Fibroblast of mammary gland (primary cell): ENCODE data around the gene COPZ1.

Experiments
- DNase-seq: peaks from one replicate; pipeline ENCODE4 v3.0.0-alpha.2; 2010; ENCODE audit warnings: low read depth
- H3K4me3 ChIP-seq: 2 replicates; pipeline ENCODE4 v1.5.1; 2011; ENCODE audit warnings: low read depth, mild to moderate bottlenecking, low read length, moderate library complexity; ENCODE audit not compliant: control insufficient read depth
- CTCF ChIP-seq: conservative IDR thresholded peaks from 2 replicates; pipeline ENCODE4 v1.5.1; 2011; ENCODE audit warnings: low read depth, low read length, inconsistent platforms; ENCODE audit not compliant: control insufficient read depth, insufficient read depth

Gene COPZ1

GRCh38 chr12:54392485-54393206 is 67.7 kb downstream of the COPZ1 start:
- H3K4me3 ChIP-seq = no peak overlapping the region
- DNase-seq = no peak
- TF ChIP-seq CTCF = no peak

GRCh38 chr12:54393207-54393609 is 68.3 kb downstream of the COPZ1 start:
- TF ChIP-seq CTCF = no peak
- no peak for DNase-seq
- no peak overlapping the region for H3K4me3 ChIP-seq

GRCh38 chr12:54393743-54394142 is 68.8 kb downstream of the COPZ1 start:
- no peak for TF ChIP-seq CTCF
- no peak for DNase-seq
- no peak overlapping the region for H3K4me3 ChIP-seq

- peak; percentile 62 for DNase-seq
- peak; percentile 69 for TF ChIP-seq CTCF
- H3K4me3 ChIP-seq = no peak overlapping the region
Measured at GRCh38 chr12:54394281-54394719, 69.4 kb downstream of the COPZ1 start.

GRCh38 chr12:54394986-54395385 is 70.1 kb downstream of the COPZ1 start:
- TF ChIP-seq CTCF = no peak
- DNase-seq = no peak
- H3K4me3 ChIP-seq = no peak overlapping the region

GRCh38 chr12:54395545-54395944 is 70.6 kb downstream of the COPZ1 start:
- no peak overlapping the region for H3K4me3 ChIP-seq
- TF ChIP-seq CTCF = no peak
- DNase-seq = no peak
